Measurements from ENCODE around the gene CHRNB1.

CHRNB1 gene

DNA sequence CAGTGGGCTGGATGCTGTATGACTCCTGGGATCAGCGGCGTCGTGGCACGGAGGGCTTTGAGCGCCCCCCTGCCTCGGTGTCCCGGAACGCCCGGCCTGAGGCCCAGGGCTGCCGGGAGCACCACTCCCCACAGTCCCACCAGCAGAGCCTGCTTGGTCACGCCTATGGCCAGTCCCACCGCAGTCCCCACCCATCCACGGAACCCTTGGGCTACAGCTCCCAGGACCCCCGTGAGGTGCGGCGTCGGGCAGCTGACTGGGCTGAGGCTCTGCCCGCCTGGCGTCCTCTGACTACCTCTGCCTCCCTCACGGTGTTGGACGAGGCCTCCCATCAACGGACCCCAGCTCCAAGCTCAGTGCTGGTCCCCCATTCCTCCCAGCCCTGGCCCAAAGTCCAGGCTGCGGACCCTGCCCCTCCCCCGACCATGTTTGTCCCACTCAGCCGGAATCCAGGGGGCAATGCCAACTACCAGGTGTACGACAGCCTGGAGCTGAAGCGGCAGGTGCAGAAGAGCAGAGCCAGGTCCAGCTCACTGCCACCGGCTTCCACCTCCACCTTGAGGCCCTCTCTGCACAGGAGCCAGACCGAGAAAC, 17.9 kb upstream of the CHRNB1 start:
- no peak overlapping the region for H3K27ac ChIP-seq (ENCODE audit: low read length)
- H3K79me2 ChIP-seq (ENCODE audit: insufficient read depth, low read length): no peaks in the 10 kb centered on the region
- no peaks in the 10 kb centered on the region for H3K9me3 ChIP-seq (ENCODE audit: insufficient read depth, low read length, severe bottlenecking)
- H3K27me3 ChIP-seq (ENCODE audit: insufficient read depth, low read length, poor library complexity): no peaks in the 10 kb centered on the region
- no peaks in the 10 kb centered on the region for H3K36me3 ChIP-seq (ENCODE audit: insufficient read depth, low read length)
- TF ChIP-seq EZH2 (IDR thresholded peaks at IDR 0.05; ENCODE audit: borderline replicate concordance, low read depth, low read length, severe bottlenecking) (no peak), CTCF (IDR thresholded peaks at IDR 0.05; ENCODE audit: borderline replicate concordance, extremely low read depth, low read length, poor library complexity, severe bottlenecking) (no peak)
- H3K4me2 ChIP-seq (ENCODE audit: insufficient read depth, low read length): no peak overlapping the region
- H3K4me1 ChIP-seq (ENCODE audit: insufficient read depth, low read length): no peaks in the 10 kb centered on the region
- no peak overlapping the region for H3K4me3 ChIP-seq (ENCODE audit: low read depth in 1 of 2, low read length in 2 of 2)
- no peaks in the 10 kb centered on the region; the same call in 1 of the 2 replicates for H4K20me1 ChIP-seq (ENCODE audit: insufficient read depth, low read length)
- ATAC-seq (ENCODE audit: insufficient read depth, low read depth) (no peak), DNase-seq (no peak)
- H3K9ac ChIP-seq (ENCODE audit: low read depth, low read length): no peak overlapping the region
- H2AFZ ChIP-seq (ENCODE audit: low read depth, low read length): no peak overlapping the region

GRCh38 chr17:7427549-7427948, 17.3 kb upstream of the CHRNB1 start:
- no peak for DNase-seq

GRCh38 chr17:7428557-7428956, 16.3 kb upstream of the CHRNB1 start, which contains the start of gene SPEM3:
Gene SPEM3 (plus strand): TSS chr17:7428857. CDS start chr17:7428903, 46 bp downstream.
- Histone ChIP-seq H3K27ac (ENCODE audit: low read length) (no peak within 1 kb of the TSS), H3K79me2 (ENCODE audit: insufficient read depth, low read length) (no peaks in the 10 kb centered on the region), H3K9ac (ENCODE audit: low read depth, low read length) (no peak within 1 kb of the TSS), H3K4me3 (ENCODE audit: low read depth in 1 of 2, low read length in 2 of 2) (no peak within 1 kb of the TSS), H4K20me1 (ENCODE audit: insufficient read depth, low read length) (no peaks in the 10 kb centered on the region; the same call in 1 of the 2 replicates), H3K4me2 (ENCODE audit: insufficient read depth, low read length) (no peak within 1 kb of the TSS), H3K4me1 (ENCODE audit: insufficient read depth, low read length) (no peaks in the 10 kb centered on the region), H2AFZ (ENCODE audit: low read depth, low read length) (no peak within 1 kb of the TSS), H3K9me3 (ENCODE audit: insufficient read depth, low read length, severe bottlenecking) (no peaks in the 10 kb centered on the region), H3K36me3 (ENCODE audit: insufficient read depth, low read length) (no peaks in the 10 kb centered on the region), H3K27me3 (ENCODE audit: insufficient read depth, low read length, poor library complexity) (no peaks in the 10 kb centered on the region)
- ATAC-seq (ENCODE audit: insufficient read depth, low read depth) (no peak), DNase-seq (no peak)
- TF ChIP-seq CTCF (IDR thresholded peaks at IDR 0.05; ENCODE audit: borderline replicate concordance, extremely low read depth, low read length, poor library complexity, severe bottlenecking) (no peak), EZH2 (IDR thresholded peaks at IDR 0.05; ENCODE audit: borderline replicate concordance, low read depth, low read length, severe bottlenecking) (no peak)

More at GRCh38 chr17:7427549-7427948, 17.3 kb upstream of the CHRNB1 start:
- H3K27me3 ChIP-seq (ENCODE audit: insufficient read depth, low read length, poor library complexity): no peaks in the 10 kb centered on the region
- no peak overlapping the region for H3K9ac ChIP-seq (ENCODE audit: low read depth, low read length)
- no peaks in the 10 kb centered on the region for H3K36me3 ChIP-seq (ENCODE audit: insufficient read depth, low read length)
- H2AFZ ChIP-seq (ENCODE audit: low read depth, low read length): no peak overlapping the region
- H3K79me2 ChIP-seq (ENCODE audit: insufficient read depth, low read length): no peaks in the 10 kb centered on the region
- H3K4me2 ChIP-seq (ENCODE audit: insufficient read depth, low read length): no peak overlapping the region
- no peak overlapping the region for H3K27ac ChIP-seq (ENCODE audit: low read length)
- TF ChIP-seq CTCF (IDR thresholded peaks at IDR 0.05; ENCODE audit: borderline replicate concordance, extremely low read depth, low read length, poor library complexity, severe bottlenecking): no peak
- no peak for TF ChIP-seq EZH2 (IDR thresholded peaks at IDR 0.05; ENCODE audit: borderline replicate concordance, low read depth, low read length, severe bottlenecking)
- no peaks in the 10 kb centered on the region for H3K4me1 ChIP-seq (ENCODE audit: insufficient read depth, low read length)
- ATAC-seq (ENCODE audit: insufficient read depth, low read depth): no peak
- no peak overlapping the region for H3K4me3 ChIP-seq (ENCODE audit: low read depth in 1 of 2, low read length in 2 of 2)
- H4K20me1 ChIP-seq (ENCODE audit: insufficient read depth, low read length): no peaks in the 10 kb centered on the region; the same call in 1 of the 2 replicates
- H3K9me3 ChIP-seq (ENCODE audit: insufficient read depth, low read length, severe bottlenecking): no peaks in the 10 kb centered on the region
